Muscle layer of duodenum (tissue), 2 donors: ENCODE data around the gene ZSCAN20.
A peak's percentile ranks its signal among the peaks of the same experiment; 100 is the strongest.

Experiments
- H3K27ac ChIP-seq: one replicate; pipeline ENCODE4 v1.7.0; 2013; ENCODE audit warnings: mild to moderate bottlenecking, low read length
- H3K27me3 ChIP-seq: one replicate; pipeline ENCODE4 v1.7.0; 2013; ENCODE audit warnings: low read depth, mild to moderate bottlenecking, control low read depth, low read length
- H3K36me3 ChIP-seq, 2 donors: one replicate each; pipeline ENCODE4 v1.7.0; 2013; ENCODE audit warnings: low read length in 2 of 2, control low read depth in 1 of 2, mild to moderate bottlenecking in 1 of 2; ENCODE audit not compliant: insufficient read depth in 2 of 2, control insufficient read depth in 1 of 2
- H3K4me1 ChIP-seq, 2 donors: one replicate each; pipeline ENCODE4 v1.7.0; 2013; ENCODE audit warnings: low read length in 2 of 2, mild to moderate bottlenecking in 2 of 2, control low read depth in 1 of 2, moderate library complexity in 1 of 2; ENCODE audit not compliant: insufficient read depth in 2 of 2, control insufficient read depth in 1 of 2
- H3K4me3 ChIP-seq, 2 donors: one replicate each; pipeline ENCODE4 v1.7.0; 2013; ENCODE audit warnings: low read length in 2 of 2, low read depth in 1 of 2, mild to moderate bottlenecking in 1 of 2
- H3K9me3 ChIP-seq, 2 donors: one replicate each; pipeline ENCODE4 v1.7.0; 2013; ENCODE audit warnings: low read length in 2 of 2, control low read depth in 1 of 2, mild to moderate bottlenecking in 1 of 2; ENCODE audit not compliant: control insufficient read depth in 1 of 2
- donor health status: healthy.

ZSCAN20 gene

DNA sequence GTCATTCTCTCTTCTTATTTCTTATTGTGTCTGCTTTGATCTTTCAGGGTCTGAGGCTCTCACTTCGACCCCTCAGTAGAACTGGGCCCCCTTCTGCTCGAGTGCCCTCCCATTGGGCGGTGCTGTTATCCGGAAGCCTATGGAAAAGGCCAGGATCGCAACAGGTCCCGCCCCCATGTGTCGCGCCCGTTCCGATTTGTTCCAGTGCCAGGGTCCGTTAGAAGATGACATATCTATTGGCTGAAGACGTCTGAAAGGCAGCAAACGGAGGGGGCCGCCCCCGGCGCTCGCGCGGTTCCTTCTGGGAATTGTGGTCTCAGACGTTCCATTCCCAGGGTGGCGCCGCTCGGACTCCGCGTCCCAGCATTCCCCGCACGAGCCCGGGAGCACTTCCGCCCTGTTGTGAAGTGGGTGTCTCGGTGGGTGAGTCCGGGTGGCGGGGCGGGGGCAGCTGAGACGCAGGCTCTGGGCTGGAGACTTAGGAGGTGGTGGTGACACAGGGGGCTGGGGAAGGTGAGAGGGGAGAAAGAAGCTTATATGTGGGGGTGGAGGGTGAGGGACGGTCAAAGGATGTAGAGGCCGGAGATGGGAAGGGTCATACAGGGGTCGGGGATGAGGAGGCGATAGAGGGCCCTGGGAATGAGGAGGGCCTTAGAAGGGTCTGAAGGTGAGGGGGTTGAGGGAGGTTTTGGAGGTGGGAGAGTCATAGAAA lies at the start of gene ZSCAN20:
TSS of gene ZSCAN20 (plus strand) at position 377 of the 712 bp plus-strand sequence. CDS start 6,644 bp downstream, outside the sequence.
- Histone ChIP-seq H3K27me3 (no peaks in the 10 kb centered on the region), H3K36me3 (no peaks in the 10 kb centered on the region), H3K9me3 (no peaks in the 10 kb centered on the region), H3K4me1 (peaks cover 4 to 28% of the 10 kb centered on the region in 2 donors), H3K27ac (peak within 1 kb of the TSS; percentile 82), H3K4me3 (peak within 1 kb of the TSS; percentile 69 to 81)

DNA sequence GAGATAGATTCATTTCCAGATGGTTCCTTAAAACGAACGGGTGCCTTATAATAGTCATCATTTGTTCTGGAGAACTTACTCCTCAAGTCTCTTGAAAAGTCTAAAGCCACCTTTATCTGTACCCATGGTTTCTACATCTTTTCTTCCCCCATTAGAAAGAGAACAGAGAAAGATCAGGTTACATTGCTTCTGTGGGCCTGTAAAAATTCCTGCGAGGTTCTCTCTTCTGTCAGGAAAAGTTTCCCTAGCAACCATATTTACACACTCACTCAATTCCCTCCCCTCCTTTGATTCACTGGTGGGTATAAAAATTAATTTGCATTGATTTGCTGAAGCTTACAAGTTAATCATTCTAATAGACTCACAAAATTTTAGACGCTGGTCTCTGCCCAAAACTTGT lies 48.2 kb upstream of the ZSCAN20 start:
- Histone ChIP-seq H3K9me3 (no peaks in the 10 kb centered on the region), H3K4me1 (peaks cover 0 to 7% of the 10 kb centered on the region in 2 donors), H3K27me3 (no peaks in the 10 kb centered on the region), H3K4me3 (no peak overlapping the region), H3K36me3 (no peaks in the 10 kb centered on the region), H3K27ac (no peak overlapping the region)

DNA sequence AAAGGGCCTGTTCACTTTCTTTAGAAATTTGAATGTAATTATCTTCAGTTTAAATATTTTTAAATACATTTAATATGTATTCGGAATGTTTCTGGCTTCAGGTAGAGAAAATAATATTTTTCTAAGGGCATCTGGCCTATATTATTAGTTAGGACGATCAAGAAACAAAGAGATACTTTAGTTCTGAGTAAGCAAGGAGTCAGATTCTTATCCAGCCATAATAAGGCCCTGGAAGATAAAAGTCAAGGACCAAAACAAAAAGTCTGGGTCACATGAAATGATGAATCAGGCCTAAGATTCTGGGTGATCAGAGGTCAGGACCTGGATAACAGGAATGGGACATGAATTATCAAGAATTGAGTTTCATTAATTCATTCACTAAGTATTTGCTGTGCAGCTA lies 47.8 kb upstream of the ZSCAN20 start:
- H3K9me3 ChIP-seq, result no peaks in the 10 kb centered on the region
- peaks cover 0 to 8% of the 10 kb centered on the region in 2 donors for H3K4me1 ChIP-seq
- H3K27me3 ChIP-seq, result no peaks in the 10 kb centered on the region
- H3K27ac ChIP-seq, result no peak overlapping the region
- no peaks in the 10 kb centered on the region for H3K36me3 ChIP-seq
- H3K4me3 ChIP-seq, result no peak overlapping the region

DNA sequence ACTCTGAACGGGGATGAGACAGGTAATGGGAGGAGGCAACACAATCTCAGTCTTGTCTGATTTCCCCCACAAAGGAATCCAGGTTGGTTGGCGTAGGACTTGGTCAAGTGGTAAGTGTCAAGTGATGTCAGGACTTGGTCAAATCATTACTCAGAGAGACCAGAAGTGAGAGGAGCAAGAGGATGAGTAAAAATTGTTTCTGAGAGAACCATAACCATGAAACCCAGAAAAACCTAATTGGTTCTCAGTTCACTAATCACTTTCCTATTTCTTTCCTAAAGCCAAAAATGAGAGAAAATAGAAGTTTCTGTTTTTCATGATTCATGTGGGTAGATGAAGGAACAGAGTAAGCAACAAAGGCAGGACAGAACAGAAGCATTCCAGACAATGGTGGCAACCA lies 46.5 kb upstream of the ZSCAN20 start:
- H3K27me3 ChIP-seq, result no peaks in the 10 kb centered on the region
- H3K36me3 ChIP-seq, result no peaks in the 10 kb centered on the region
- no peak overlapping the region for H3K27ac ChIP-seq
- H3K4me1 ChIP-seq, result peaks cover 3 to 15% of the 10 kb centered on the region in 2 donors
- no peak overlapping the region for H3K4me3 ChIP-seq
- H3K9me3 ChIP-seq, result no peaks in the 10 kb centered on the region

DNA sequence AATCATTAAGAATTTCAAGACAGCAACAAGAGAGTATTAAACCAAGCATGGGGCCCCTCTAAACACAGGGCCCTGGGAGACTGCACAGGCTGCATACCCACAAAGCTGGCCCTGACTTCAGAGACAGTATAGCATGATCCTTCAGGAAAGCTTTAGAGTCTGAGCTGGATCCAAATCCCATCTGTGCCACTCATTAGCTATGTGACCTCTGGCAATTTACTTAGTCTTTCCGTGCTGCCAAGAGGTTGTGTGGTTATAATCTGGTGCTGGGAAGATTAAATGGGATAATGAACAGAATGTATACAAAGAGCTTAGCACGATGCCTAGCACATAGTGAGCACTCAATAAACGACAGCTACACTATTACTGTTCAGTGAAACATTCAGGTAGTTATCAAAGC lies 45.5 kb upstream of the ZSCAN20 start:
- no peaks in the 10 kb centered on the region for H3K9me3 ChIP-seq
- H3K4me1 ChIP-seq, result peaks cover 3 to 15% of the 10 kb centered on the region in 2 donors
- H3K36me3 ChIP-seq, result no peaks in the 10 kb centered on the region
- no peak overlapping the region for H3K27ac ChIP-seq
- H3K27me3 ChIP-seq, result no peaks in the 10 kb centered on the region
- no peak overlapping the region for H3K4me3 ChIP-seq

DNA sequence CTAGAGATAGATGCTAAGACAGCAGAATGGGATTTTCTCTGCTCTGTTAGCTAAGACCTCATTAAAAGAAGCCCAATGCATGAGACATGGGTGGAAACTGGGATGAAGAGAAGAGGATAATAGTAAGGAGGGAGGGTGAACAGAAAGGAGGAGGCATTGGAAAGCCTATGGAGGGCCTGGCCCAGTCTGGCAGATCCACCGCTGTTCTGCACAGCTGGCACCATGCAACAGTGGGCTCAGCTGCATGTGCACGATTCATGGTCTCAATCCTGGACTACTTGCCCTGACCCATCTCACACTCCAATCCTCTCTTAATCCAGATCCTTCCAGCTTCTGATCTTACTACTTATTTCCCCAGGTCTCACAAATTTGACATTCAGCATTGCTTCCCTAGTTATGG lies 43.8 kb upstream of the ZSCAN20 start:
- no peaks in the 10 kb centered on the region for H3K9me3 ChIP-seq
- H3K36me3 ChIP-seq, result no peaks in the 10 kb centered on the region
- H3K4me3 ChIP-seq, result no peak overlapping the region
- H3K4me1 ChIP-seq, result peaks cover 3 to 15% of the 10 kb centered on the region in 2 donors
- no peak overlapping the region for H3K27ac ChIP-seq
- no peaks in the 10 kb centered on the region for H3K27me3 ChIP-seq

DNA sequence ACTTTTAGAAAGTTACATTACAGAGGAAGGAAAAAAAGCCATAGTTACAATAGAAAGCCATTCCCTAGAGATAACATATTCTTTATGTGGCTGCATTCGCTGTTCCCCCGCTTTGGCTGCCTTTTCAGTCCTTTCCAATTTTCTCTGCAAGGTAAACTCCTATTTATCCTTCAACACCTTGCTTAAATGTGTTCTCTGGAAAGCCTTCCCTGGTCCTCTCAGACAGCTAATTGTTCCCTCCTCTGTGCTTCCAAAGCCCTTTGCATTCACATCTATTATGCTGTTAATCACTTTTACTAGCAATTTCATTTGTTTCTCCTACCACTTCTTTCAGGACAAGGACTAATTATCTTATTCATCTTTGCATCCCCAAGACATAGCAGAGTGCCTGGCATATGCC lies 43.1 kb upstream of the ZSCAN20 start:
- H3K36me3 ChIP-seq, result no peaks in the 10 kb centered on the region
- H3K9me3 ChIP-seq, result no peaks in the 10 kb centered on the region
- H3K27me3 ChIP-seq, result no peaks in the 10 kb centered on the region
- no peak overlapping the region for H3K27ac ChIP-seq
- peaks cover 3 to 15% of the 10 kb centered on the region in 2 donors for H3K4me1 ChIP-seq
- H3K4me3 ChIP-seq, result peak overlapping the region; percentile 67 to 70

DNA sequence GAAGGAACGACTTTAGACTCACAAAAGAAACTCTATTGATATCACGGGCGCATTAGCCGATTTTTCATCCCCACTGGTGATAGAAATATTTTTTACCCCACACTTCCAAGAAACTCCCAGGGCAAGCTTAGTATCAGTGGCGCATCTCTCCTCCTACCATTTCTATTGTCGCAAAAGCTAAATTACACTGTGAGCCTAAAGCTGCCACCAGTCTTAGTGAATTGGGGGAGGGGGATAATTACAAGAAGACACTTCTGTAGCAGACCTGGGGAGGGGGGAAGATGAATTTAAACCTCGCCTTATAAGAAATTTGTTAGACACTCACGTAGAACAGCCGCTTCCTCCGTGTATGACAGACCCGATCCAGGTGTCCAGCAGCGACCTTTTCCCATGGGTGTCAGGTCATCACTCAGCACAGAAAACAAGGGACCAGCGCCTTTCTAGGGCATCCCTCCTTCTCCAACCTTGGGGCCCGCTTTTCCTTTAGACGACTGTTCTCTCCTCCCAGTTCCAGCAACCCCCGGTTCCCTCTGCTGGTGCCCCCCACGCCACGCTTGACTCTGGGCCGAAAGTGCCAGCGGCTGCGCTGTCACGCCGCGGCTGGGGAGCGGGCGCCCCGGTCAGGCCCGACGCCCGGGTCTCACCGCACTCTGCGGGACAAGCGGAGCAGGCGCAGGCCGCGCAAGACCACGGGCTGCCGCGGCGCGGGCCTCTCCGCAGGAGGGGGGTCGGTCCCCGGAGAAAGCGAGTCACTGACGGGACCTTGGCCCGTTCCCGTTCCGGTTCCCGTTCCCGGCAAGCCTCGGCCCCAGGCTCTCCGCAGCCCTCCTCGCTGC lies 42.4 kb upstream of the ZSCAN20 start:
- Histone ChIP-seq H3K27ac (no peak overlapping the region), H3K27me3 (no peaks in the 10 kb centered on the region), H3K36me3 (no peaks in the 10 kb centered on the region), H3K4me1 (peaks cover 3 to 15% of the 10 kb centered on the region in 2 donors), H3K4me3 (peak overlapping the region; percentile 67 to 70), H3K9me3 (no peaks in the 10 kb centered on the region)

DNA sequence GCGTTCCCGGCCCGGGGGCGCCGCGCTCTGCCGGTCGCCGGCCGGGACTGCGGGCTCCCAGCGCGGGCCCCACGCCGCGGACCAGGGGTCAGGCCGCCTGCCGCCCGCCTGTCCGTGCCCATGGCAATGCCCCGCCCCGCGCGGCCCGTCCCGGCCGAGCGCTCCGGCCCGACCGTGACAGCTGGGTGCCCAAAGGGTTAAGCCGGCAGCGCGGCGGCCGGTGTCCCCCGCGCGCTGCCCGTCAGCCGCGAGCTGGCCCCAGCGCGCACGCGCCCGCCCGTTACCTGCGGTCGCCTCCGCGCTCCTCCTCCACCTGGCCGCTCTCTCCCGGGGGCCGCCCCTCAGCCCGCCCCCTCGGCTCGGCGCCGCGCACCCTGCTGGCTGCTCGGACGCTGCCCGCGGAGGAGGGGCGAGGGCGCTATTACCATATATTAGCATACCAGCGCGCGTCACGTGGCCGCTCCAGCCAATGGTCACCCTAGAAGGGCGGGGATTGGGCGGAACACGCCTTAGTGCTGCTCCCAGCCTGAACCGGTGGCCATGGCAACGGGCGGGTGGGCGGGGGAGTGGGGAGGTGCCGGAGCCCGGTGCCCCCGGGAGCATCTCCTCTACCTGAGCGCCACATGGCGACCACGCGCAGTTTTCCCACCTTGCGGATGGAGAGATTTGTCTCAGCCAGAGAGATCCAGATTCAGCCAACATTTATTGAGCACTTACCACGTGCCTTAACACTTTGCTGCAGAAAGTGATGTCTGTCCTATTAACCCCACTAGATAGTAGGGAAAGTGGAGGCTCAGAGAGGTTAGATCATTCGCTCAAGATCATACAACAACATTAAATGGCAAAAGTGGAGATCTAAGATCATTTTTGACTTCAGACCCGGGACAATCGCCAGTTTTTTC lies 41.5 kb upstream of the ZSCAN20 start, which contains the start of gene PHC2:
TSS of gene PHC2 (minus strand) at position 404 of the 902 bp plus-strand sequence. CDS start 55,556 bp downstream, outside the sequence.
- H3K9me3 ChIP-seq, result no peaks in the 10 kb centered on the region
- peaks cover 3 to 15% of the 10 kb centered on the region in 2 donors for H3K4me1 ChIP-seq
- peak within 1 kb of the TSS; percentile 67 to 70 for H3K4me3 ChIP-seq
- H3K27ac ChIP-seq, result no peak within 1 kb of the TSS
- no peaks in the 10 kb centered on the region for H3K27me3 ChIP-seq
- H3K36me3 ChIP-seq, result no peaks in the 10 kb centered on the region

DNA sequence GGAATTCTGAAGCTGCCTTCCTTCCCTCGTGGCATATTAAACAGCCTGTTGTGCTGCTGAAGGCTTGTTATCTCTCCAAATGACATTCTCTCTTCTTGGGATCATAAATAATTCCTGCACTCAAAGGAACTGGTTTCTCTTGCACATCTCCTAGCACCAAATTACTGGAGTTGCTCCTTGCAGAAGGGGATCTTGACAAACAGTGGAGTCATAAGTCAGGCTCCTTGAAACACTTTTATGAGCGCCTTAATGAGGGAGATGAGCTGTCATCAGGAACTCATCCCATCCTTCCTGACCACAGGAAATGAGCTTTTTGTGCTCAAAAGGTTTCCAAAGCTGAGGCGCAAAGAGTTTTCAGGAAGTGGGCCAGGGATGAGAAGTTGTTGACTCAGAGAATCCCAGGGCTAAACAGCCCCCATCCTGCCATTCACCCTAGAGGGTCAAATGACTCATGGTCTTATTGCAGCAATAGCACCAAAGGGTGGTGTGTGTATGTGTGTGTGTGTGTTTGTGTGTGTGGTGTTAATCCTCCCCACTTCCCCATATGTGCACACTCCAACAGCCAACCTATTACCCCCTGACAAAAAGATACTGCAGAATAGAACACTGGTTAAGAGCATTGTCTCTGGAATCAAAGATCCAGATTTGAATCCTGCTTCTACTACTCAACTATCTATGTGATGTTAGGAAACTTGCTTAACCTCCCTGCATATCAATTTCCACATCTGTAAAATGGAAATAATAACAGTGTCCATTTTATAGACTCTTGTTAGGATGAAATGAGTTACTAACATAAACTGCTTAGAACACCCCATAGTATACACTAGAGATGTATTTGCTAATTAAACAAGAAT lies 38.7 kb upstream of the ZSCAN20 start:
- Histone ChIP-seq H3K27ac (no peak overlapping the region), H3K36me3 (no peaks in the 10 kb centered on the region), H3K4me3 (no peak overlapping the region), H3K4me1 (peaks cover 3 to 8% of the 10 kb centered on the region in 2 donors), H3K9me3 (no peaks in the 10 kb centered on the region), H3K27me3 (no peaks in the 10 kb centered on the region)
